Fibroblast of lung (primary cell): ENCODE data around the gene SPTBN1. TPM values are rescaled to one million over a fixed set of nuclear protein-coding genes. Genes with fewer than 3 reads are reported as not detected.
"Not testable (repeated sequence)": the region's sequence is repeated elsewhere in the genome, so short reads cannot be mapped to it uniquely, and the experiment has no call there.

Experiments
- DNase-seq, 2 donors: peaks; one replicate each; pipeline versions ENCODE4 v3.0.0 to v3.0.0-alpha.2; 2010; ENCODE audit warnings: low read depth in 2 of 2
- H2AFZ ChIP-seq: 2 replicates; pipeline ENCODE4 v1.5.1; 2012; ENCODE audit warnings: low read length, control low read depth, inconsistent platforms
- H3K27ac ChIP-seq: 2 replicates; pipeline ENCODE4 v1.5.1; 2011; ENCODE audit warnings: low read length, control low read depth; ENCODE audit not compliant: insufficient read depth
- H3K27me3 ChIP-seq: 2 replicates; pipeline ENCODE4 v1.5.1; 2011; ENCODE audit warnings: mild to moderate bottlenecking, low read length; ENCODE audit not compliant: control insufficient read depth, insufficient read depth
- H3K36me3 ChIP-seq: 2 replicates; pipeline ENCODE4 v1.5.1; 2011; ENCODE audit warnings: low read length; ENCODE audit not compliant: control insufficient read depth, insufficient read depth
- H3K4me1 ChIP-seq: 2 replicates; pipeline ENCODE4 v1.5.1; 2011; ENCODE audit warnings: low read length; ENCODE audit not compliant: control insufficient read depth, insufficient read depth; ENCODE audit errors: extremely low read depth
- H3K4me2 ChIP-seq: 2 replicates; pipeline ENCODE4 v1.5.1; 2011; ENCODE audit warnings: low read length, control low read depth; ENCODE audit not compliant: insufficient read depth; ENCODE audit errors: extremely low read depth
- H3K4me3 ChIP-seq, 4 experiments: fragments of 200-600 bp in 1 of 4; sonication (generic) in 1 of 4; replicated peaks in 1 of 4; 2 replicates each; pipeline ENCODE4 v1.5.1; 2011 to 2016; ENCODE audit warnings: low read length in 4 of 4, low read depth in 3 of 4, mild to moderate bottlenecking in 3 of 4, control low read depth in 2 of 4, inconsistent platforms in 1 of 4, mixed read lengths in 1 of 4; ENCODE audit not compliant: insufficient read depth in 1 of 4; ENCODE audit errors: control extremely low read depth in 1 of 4
- H3K79me2 ChIP-seq: 2 replicates; pipeline ENCODE4 v1.5.1; 2012; ENCODE audit warnings: mild to moderate bottlenecking, low read length, inconsistent platforms; ENCODE audit not compliant: control insufficient read depth, insufficient read depth
- H3K9ac ChIP-seq: 2 replicates; pipeline ENCODE4 v1.5.1; 2011; ENCODE audit warnings: mild to moderate bottlenecking, low read length, control low read depth; ENCODE audit not compliant: insufficient read depth
- H3K9me3 ChIP-seq: 2 replicates; pipeline ENCODE4 v1.5.1; 2012; ENCODE audit warnings: low read depth, low read length; ENCODE audit not compliant: control insufficient read depth, insufficient read depth
- H4K20me1 ChIP-seq: 2 replicates; pipeline ENCODE4 v1.5.1; 2011; ENCODE audit warnings: low read length; ENCODE audit not compliant: control insufficient read depth, insufficient read depth; ENCODE audit errors: extremely low read depth
- EZH2 ChIP-seq: IDR thresholded peaks from 2 replicates; pipeline ENCODE4 v1.5.1; 2012; ENCODE audit warnings: low read length, control low read depth, mild to moderate bottlenecking; ENCODE audit errors: missing control alignments
- polyA plus RNA-seq, 2 donors: library from polyadenylated mRNA; depleted of rRNA in 1 of 2; stranded (reverse) in 1 of 2; unstranded in 1 of 2; fragments of >200 nt; gene quantifications; 2 replicates each; pipeline ENCODE4 v1.2.1, GENCODE V29; 2011 to 2012; ENCODE audit warnings: missing spikeins in 1 of 2
- total RNA-seq: library from RNA; depleted of rRNA; stranded (reverse); fragments of >200 nt; gene quantifications from 2 replicates; pipeline ENCODE4 v1.2.1, GENCODE V29; 2014
- TF ChIP-seq, protein P1 (sequence below), 2 donors: IDR thresholded peaks in 1 of 2; conservative IDR thresholded peaks in 1 of 2; 1 replicate in 1 of 2; 2 replicates in 1 of 2; pipeline ENCODE4 v1.5.1; 2011 to 2012; ENCODE audit warnings: low read length in 2 of 2, control low read depth in 1 of 2, inconsistent platforms in 1 of 2, low read depth in 1 of 2, mild to moderate bottlenecking in 1 of 2

Gene SPTBN1
- total and polyA plus RNA-seq, 2 donors (not counting 1 experiment from before 2014, with no cell fraction given): 123 to 325 TPM

DNA sequence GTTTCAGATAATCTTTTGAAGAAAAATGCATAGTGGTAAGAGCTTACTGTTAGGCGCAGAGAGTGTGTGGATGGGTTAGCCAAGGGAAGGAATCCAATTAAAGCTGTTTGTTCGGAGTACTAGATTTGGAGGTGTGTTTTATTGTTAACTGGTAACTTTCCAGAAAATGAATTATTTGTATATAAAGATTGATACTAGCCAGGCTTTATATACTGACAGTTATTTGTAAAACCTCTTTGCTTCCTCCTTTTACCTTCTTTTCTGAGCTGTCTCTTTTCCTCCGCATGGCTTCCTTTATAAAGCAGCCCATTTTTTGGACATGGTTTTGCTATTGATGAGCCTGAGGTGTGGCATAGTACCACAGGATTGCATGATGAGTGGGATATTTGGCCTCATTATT is 25.6 kb downstream of the SPTBN1 start:
- Histone ChIP-seq H3K4me3 (no peak overlapping the region), H3K9me3 (no peaks in the 10 kb centered on the region), H3K4me1 (peaks cover 9% of the 10 kb centered on the region), H4K20me1 (no peaks in the 10 kb centered on the region), H3K27ac (no peak overlapping the region), H3K4me2 (no peak overlapping the region), H3K9ac (no peak overlapping the region), H3K27me3 (no peaks in the 10 kb centered on the region), H2AFZ (no peak overlapping the region), H3K79me2 (peaks cover 79% of the 10 kb centered on the region), H3K36me3 (no peaks in the 10 kb centered on the region)
- TF ChIP-seq, protein P1, sequence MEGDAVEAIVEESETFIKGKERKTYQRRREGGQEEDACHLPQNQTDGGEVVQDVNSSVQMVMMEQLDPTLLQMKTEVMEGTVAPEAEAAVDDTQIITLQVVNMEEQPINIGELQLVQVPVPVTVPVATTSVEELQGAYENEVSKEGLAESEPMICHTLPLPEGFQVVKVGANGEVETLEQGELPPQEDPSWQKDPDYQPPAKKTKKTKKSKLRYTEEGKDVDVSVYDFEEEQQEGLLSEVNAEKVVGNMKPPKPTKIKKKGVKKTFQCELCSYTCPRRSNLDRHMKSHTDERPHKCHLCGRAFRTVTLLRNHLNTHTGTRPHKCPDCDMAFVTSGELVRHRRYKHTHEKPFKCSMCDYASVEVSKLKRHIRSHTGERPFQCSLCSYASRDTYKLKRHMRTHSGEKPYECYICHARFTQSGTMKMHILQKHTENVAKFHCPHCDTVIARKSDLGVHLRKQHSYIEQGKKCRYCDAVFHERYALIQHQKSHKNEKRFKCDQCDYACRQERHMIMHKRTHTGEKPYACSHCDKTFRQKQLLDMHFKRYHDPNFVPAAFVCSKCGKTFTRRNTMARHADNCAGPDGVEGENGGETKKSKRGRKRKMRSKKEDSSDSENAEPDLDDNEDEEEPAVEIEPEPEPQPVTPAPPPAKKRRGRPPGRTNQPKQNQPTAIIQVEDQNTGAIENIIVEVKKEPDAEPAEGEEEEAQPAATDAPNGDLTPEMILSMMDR (conservative IDR thresholded peaks at IDR 0.05 in 1 of 2, IDR thresholded peaks at IDR 0.05 in 1 of 2; ENCODE audit: low read depth in 1 of 2, low read length in 2 of 2): no peak
- no peak for TF ChIP-seq EZH2
- DNase-seq: no peak

DNA sequence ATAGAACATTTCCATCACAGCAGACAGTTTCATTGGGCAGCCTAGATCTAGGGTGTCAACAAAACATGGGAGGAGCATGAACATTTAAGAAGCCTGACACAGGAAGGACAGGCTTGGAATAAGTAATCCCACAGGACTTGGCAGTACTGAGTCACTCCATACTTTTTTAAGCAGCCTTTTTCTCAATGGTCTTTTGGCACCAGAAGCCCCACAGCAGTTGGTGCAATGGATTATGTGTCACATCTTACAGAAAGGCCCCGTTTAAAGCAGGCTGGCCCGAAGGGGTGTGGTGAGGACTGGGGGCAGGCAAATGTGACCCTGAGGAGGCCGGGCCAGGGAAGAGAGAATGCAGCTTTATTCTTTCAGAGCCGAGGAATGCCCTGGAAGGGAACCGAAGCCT is 26.6 kb downstream of the SPTBN1 start:
- Histone ChIP-seq H3K9me3 (no peaks in the 10 kb centered on the region), H4K20me1 (no peaks in the 10 kb centered on the region), H2AFZ (no peak overlapping the region), H3K36me3 (no peaks in the 10 kb centered on the region), H3K4me2 (peak overlapping the region; percentile 92), H3K4me1 (peaks cover 9% of the 10 kb centered on the region), H3K9ac (no peak overlapping the region), H3K27ac (peak overlapping the region; percentile 72), H3K4me3 (peak overlapping the region in 2 of 4 experiments; percentile 5 to 26), H3K79me2 (peaks cover 77% of the 10 kb centered on the region), H3K27me3 (no peaks in the 10 kb centered on the region)
- TF ChIP-seq EZH2: no peak
- TF ChIP-seq, protein P1 (conservative IDR thresholded peaks at IDR 0.05 in 1 of 2, IDR thresholded peaks at IDR 0.05 in 1 of 2; ENCODE audit: low read depth in 1 of 2, low read length in 2 of 2): no peak
- peak; percentile 91 to 94 for DNase-seq

DNA sequence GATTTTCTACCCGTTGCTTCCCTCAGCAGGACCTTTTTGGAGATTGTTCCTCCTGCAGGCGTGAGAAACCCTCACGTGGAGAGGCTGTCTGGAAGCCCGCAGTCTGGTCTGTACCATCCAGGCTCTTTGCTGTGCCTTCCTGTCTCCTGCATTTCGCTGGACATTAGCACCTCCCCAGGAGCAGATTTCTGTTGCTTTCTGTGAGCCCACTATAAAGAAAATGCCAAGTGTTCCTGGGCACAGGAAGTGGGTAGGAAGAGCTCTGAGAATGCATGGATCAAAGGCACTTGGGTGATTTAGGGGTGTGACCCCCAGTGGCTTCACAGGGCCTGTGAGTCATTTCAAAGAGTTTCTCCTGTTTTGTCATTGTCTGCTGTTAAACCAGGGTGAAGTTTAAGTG is 27.3 kb downstream of the SPTBN1 start:
- H3K27ac ChIP-seq: peak overlapping the region; percentile 72
- no peaks in the 10 kb centered on the region for H3K27me3 ChIP-seq
- H3K36me3 ChIP-seq: no peaks in the 10 kb centered on the region
- no peaks in the 10 kb centered on the region for H3K9me3 ChIP-seq
- peaks cover 74% of the 10 kb centered on the region for H3K79me2 ChIP-seq
- H3K9ac ChIP-seq: no peak overlapping the region
- peak overlapping the region; percentile 92 for H3K4me2 ChIP-seq
- H2AFZ ChIP-seq: no peak overlapping the region
- no peaks in the 10 kb centered on the region for H4K20me1 ChIP-seq
- DNase-seq: peak; percentile 45 to 75
- H3K4me3 ChIP-seq: peak overlapping the region in 2 of 4 experiments; percentile 5 to 11
- peaks cover 12% of the 10 kb centered on the region for H3K4me1 ChIP-seq
- TF ChIP-seq EZH2: no peak
- TF ChIP-seq, protein P1 (conservative IDR thresholded peaks at IDR 0.05 in 1 of 2, IDR thresholded peaks at IDR 0.05 in 1 of 2; ENCODE audit: low read depth in 1 of 2, low read length in 2 of 2): no peak

DNA sequence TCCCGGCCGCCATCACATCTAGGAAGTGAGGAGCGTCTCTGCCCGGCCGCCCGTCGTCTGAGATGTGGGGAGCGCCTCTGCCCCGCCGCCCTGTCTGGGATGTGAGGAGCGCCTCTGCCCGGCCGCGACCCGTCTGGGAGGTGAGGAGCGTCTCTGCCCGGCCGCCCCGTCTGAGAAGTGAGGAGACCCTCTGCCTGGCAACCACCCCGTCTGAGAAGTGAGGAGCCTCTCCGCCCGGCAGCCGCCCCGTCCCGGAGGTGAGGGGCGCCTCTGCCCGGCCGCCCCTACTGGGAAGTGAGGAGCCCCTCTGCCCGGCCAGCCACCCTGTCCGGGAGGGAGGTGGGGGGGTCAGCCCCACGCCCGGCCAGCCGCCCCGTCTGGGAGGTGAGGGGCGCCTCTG is 29.6 kb downstream of the SPTBN1 start:
- not testable (repeated sequence) for H3K9me3 ChIP-seq, H3K27ac ChIP-seq, H3K27me3 ChIP-seq, H3K36me3 ChIP-seq, H3K4me3 ChIP-seq, H4K20me1 ChIP-seq, H3K9ac ChIP-seq, H3K4me2 ChIP-seq, DNase-seq, H2AFZ ChIP-seq
- H3K4me1 ChIP-seq: peaks cover 12% of the 10 kb centered on the region
- peaks cover 73% of the 10 kb centered on the region for H3K79me2 ChIP-seq
